CD4-positive, alpha-beta T cell (primary cell): ENCODE measurements around the gene EML3. TPM values are rescaled to one million over a fixed set of nuclear protein-coding genes. Genes with fewer than 3 reads are reported as not detected.

Experiments
- ATAC-seq: fragments of 200-7000 bp; cut with Tn5 transposase; one replicate; pipeline ENCODE4 v1.10.0; 2022; ENCODE audit warnings: mild to moderate bottlenecking; ENCODE audit not compliant: poor library complexity
- CTCF ChIA-PET: fragments of 350-600 bp; sonication (Branson Sonifier 250); formaldehyde crosslinking; loops from one replicate; lab custom pipeline; 2021; ENCODE audit warnings: antibody characterized with exemption, inconsistent platforms; lab: Charles Lee
- POLR2A ChIA-PET: fragments of 350-600 bp; sonication (Branson Sonifier 250); formaldehyde crosslinking; loops from one replicate; lab custom pipeline; 2021; ENCODE audit warnings: antibody characterized with exemption, inconsistent platforms; lab: Charles Lee
- DNase-seq, 14 experiments: peaks; one replicate each; pipeline ENCODE4 v3.0.0-alpha.2; 2013 to 2020; ENCODE audit warnings: mixed read lengths in 2 of 14
- H3K27ac ChIP-seq, 2 donors: one replicate each; pipeline versions ENCODE4 v1.5.1 to v1.7.0; 2013; ENCODE audit warnings: low read length in 2 of 2, low read depth in 1 of 2, mild to moderate bottlenecking in 1 of 2
- H3K27me3 ChIP-seq, 2 experiments: 1 replicate in 1 of 2; 2 replicates in 1 of 2; pipeline versions ENCODE4 v1.6.1 to v1.7.0; 2013; ENCODE audit warnings: low read length in 2 of 2, control low read depth in 1 of 2, mild to moderate bottlenecking in 1 of 2, moderate library complexity in 1 of 2; ENCODE audit not compliant: insufficient read depth in 2 of 2, control insufficient read depth in 1 of 2
- H3K36me3 ChIP-seq: one replicate; pipeline ENCODE4 v1.6.1; 2013; ENCODE audit warnings: low read length, control low read depth; ENCODE audit not compliant: insufficient read depth
- H3K4me1 ChIP-seq: one replicate; pipeline ENCODE4 v1.6.1; 2013; ENCODE audit warnings: low read length, control low read depth; ENCODE audit not compliant: insufficient read depth
- H3K4me3 ChIP-seq: one replicate; pipeline ENCODE4 v1.5.1; 2013; ENCODE audit warnings: mild to moderate bottlenecking, low read length, moderate library complexity
- H3K9me3 ChIP-seq, 2 experiments: 1 replicate in 1 of 2; 2 replicates in 1 of 2; pipeline versions ENCODE4 v1.6.1 to v1.7.0; 2013; ENCODE audit warnings: low read length in 2 of 2, mild to moderate bottlenecking in 2 of 2, control low read depth in 1 of 2, moderate library complexity in 1 of 2; ENCODE audit not compliant: control insufficient read depth in 1 of 2, insufficient read depth in 1 of 2
- H3K27ac Mint-ChIP-seq: one replicate; pipeline ENCODE4 v1.8.0; 2020; ENCODE audit warnings: mixed read lengths
- H3K27me3 Mint-ChIP-seq: one replicate; pipeline ENCODE4 v1.8.0; 2021; ENCODE audit warnings: mixed read lengths
- H3K36me3 Mint-ChIP-seq: one replicate; pipeline ENCODE4 v1.8.0; 2021; ENCODE audit warnings: low read depth, mixed read lengths
- H3K4me1 Mint-ChIP-seq: one replicate; pipeline ENCODE4 v1.8.0; 2021; ENCODE audit warnings: low read depth, mixed read lengths
- H3K4me3 Mint-ChIP-seq: one replicate; pipeline ENCODE4 v1.8.0; 2020; ENCODE audit warnings: mild to moderate bottlenecking, mixed read lengths
- H3K9me3 Mint-ChIP-seq: one replicate; pipeline ENCODE4 v1.8.0; 2020; ENCODE audit warnings: mixed read lengths
- CTCF ChIP-seq: fragments of 200-600 bp; IDR thresholded peaks from one replicate; pipeline ENCODE4 v1.8.0; 2022; ENCODE audit warnings: antibody characterized with exemption, mild to moderate bottlenecking
- intact Hi-C, 2 experiments: fragments of 100-400 bp; cut with DNase I in 1 of 2; cut with micrococcal nuclease in 1 of 2; formaldehyde crosslinking; loops; one replicate each; pipeline versions ENCODE4 v1.15.1 to v1.9.0; 2023 to 2025; cut with DNase I, micrococcal nuclease
- total RNA-seq, 174 experiments: library from RNA in 2 of 174; stranded (reverse) in 2 of 174; gene quantifications; one replicate each; pipeline ENCODE4 v1.2.3 and lab custom pipeline; 2021 to 2026

Gene EML3
- total RNA-seq, 2 experiments from 2014 or later: 142 to 144 TPM

DNA sequence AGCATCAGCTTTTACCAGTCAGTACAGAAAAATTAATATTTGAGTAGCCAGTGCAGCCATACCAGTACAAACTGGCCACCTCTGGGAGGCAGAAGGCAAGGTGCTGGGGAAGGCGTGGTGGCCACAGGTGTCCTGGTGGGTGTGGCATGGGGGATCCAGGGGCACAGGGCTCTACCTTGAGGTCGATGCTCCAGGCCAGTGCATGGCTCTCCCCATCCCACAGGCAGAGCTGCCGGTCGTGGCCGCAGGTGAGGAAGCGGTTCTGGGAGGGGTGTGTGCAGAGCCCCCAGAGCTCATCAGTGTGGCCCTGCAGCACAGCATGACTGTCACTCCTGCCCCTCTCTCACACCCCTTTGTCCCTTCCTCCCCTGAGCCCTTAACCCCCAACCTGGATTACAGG is 7.1 kb downstream of the EML3 start:
- no peak overlapping the region for H3K4me3 Mint-ChIP-seq
- TF ChIP-seq CTCF: no peak
- H3K4me1 ChIP-seq: peaks cover 40% of the 10 kb centered on the region
- no peaks in the 10 kb centered on the region for H3K27me3 Mint-ChIP-seq
- no peak overlapping the region for H3K27ac ChIP-seq
- no peaks in the 10 kb centered on the region for H3K9me3 Mint-ChIP-seq
- peaks cover 65% of the 10 kb centered on the region for H3K36me3 ChIP-seq
- no peak overlapping the region for H3K27ac Mint-ChIP-seq
- ChIA-PET POLR2A (interaction anchor here (0.5 to 1.1 kb wide), 4 partner anchors 14 to 250 kb away, joined by 3 to 5 read pairs (median 4); partner anchors contain the start of genes C11orf98, CSKMT and TUT1), CTCF (no interaction called here)
- ATAC-seq (no peak), DNase-seq (no peak)
- peaks cover 47% of the 10 kb centered on the region for H3K4me1 Mint-ChIP-seq
- no peaks in the 10 kb centered on the region for H3K27me3 ChIP-seq
- no peaks in the 10 kb centered on the region for H3K9me3 ChIP-seq
- no peak overlapping the region for H3K4me3 ChIP-seq
- H3K36me3 Mint-ChIP-seq: peaks cover 71% of the 10 kb centered on the region
- intact Hi-C loops: loop anchor here in 1 of 2 experiments (10.0 kb wide), 1 partner anchor 159 kb away; the partner anchor contains the start of gene POLR2G

DNA sequence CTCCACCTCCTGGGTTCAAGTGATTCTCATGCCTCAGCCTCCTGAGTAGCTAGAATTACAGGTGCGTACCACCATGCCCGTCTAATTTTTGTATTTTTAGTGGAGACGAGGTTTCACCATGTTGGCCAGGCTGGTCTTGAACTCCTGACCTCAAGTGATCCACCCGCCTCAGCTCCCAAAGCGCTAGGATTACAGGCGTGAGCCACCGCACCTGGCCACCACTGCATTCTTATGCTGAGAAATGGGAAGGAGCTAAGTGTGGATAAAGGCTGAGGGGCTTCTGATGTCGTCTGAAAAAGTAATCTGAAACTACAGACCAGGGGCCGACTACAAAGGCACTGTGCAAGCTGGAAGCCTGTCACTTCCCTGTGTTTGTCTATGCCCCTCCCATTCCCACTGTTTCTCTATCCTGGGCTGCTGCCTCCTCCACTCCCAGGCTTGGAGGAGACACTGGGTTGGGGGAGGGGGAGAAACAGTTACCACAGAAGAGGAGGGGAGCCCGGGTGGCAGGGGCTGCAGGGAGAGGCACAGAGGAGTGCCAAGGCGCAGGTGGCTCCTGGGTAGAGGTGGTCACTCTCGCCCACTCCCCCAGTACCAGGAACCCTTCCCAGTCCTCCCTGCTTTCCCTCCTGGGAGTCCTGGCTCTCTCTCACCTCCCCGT is 8.0 kb downstream of the EML3 start:
- TF ChIP-seq CTCF: no peak
- no peak for DNase-seq
- no peaks in the 10 kb centered on the region for H3K27me3 Mint-ChIP-seq
- CTCF ChIA-PET: no interaction called here
- H3K36me3 Mint-ChIP-seq: peaks cover 74% of the 10 kb centered on the region
- H3K4me1 Mint-ChIP-seq: peaks cover 50% of the 10 kb centered on the region
- no peak overlapping the region for H3K4me3 Mint-ChIP-seq
- POLR2A ChIA-PET: interaction anchor here (1.1 kb wide), 2 partner anchors 250 to 277 kb away, joined by 3 read pairs; partner anchors contain the start of gene SLC3A2
- Histone ChIP-seq H3K9me3 (no peaks in the 10 kb centered on the region), H3K36me3 (peaks cover 61% of the 10 kb centered on the region), H3K27ac (no peak overlapping the region), H3K4me1 (peaks cover 39% of the 10 kb centered on the region), H3K4me3 (no peak overlapping the region), H3K27me3 (no peaks in the 10 kb centered on the region)
- H3K9me3 Mint-ChIP-seq: no peaks in the 10 kb centered on the region
- ATAC-seq: no peak
- intact Hi-C loops: loop anchor here in 1 of 2 experiments (10.0 kb wide), 1 partner anchor 160 kb away; the partner anchor contains the start of gene POLR2G
- H3K27ac Mint-ChIP-seq: no peak overlapping the region

DNA sequence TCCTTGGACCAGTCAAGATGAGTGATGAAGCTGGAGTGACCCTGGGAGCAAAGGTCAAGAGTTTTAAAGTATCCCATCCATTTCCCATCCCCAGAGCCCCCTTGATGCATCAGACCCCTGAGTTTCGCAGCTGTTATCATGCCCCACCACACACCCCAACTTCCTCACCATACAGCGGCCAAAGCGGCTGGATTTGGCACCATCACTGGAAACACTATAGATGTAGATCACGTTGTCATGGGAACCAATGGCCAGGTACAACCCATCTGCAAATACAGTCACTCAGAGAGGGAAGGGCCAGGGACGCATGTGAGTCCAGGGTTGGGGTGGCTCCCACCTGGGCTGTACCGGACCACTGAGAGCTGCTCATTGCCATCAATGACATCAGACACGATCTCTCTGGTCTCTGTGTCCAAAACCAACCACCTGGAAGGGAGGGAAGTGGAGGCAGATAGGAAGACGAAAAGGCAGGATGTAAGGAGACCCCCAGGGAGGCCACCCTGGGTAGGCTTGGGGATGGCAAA is 8.7 kb downstream of the EML3 start:
- no peak for TF ChIP-seq CTCF
- Mint-ChIP-seq H3K27me3 (no peaks in the 10 kb centered on the region), H3K36me3 (peaks cover 76% of the 10 kb centered on the region), H3K27ac (peak overlapping the region; percentile 35), H3K4me1 (peaks cover 53% of the 10 kb centered on the region), H3K9me3 (no peaks in the 10 kb centered on the region), H3K4me3 (peak overlapping the region; percentile 88)
- peaks cover 55% of the 10 kb centered on the region for H3K36me3 ChIP-seq
- no peak overlapping the region for H3K4me3 ChIP-seq
- no peaks in the 10 kb centered on the region for H3K27me3 ChIP-seq
- ChIA-PET CTCF (no interaction called here), POLR2A (interaction anchor here (1.1 to 1.4 kb wide), 2 partner anchors 61 to 278 kb away, joined by 3 to 4 read pairs; partner anchors contain the start of genes C11orf98, CSKMT and SLC3A2)
- ATAC-seq (no peak), DNase-seq (no peak)
- no peak overlapping the region for H3K27ac ChIP-seq
- H3K9me3 ChIP-seq: no peaks in the 10 kb centered on the region
- peaks cover 39% of the 10 kb centered on the region for H3K4me1 ChIP-seq
- intact Hi-C loops: loop anchor here in 1 of 2 experiments (10.0 kb wide), 1 partner anchor 161 kb away; the partner anchor contains the start of gene POLR2G
